GM12878 (cell line): Measurements from ENCODE around the gene NAA15. TPM values are rescaled to one million over a fixed set of nuclear protein-coding genes. Genes with fewer than 3 reads are reported as not detected.

Experiments used
- ATAC-seq: fragments of 200-7000 bp; cut with Tn5 transposase; 3 replicates; pipeline ENCODE4 v1.9.1; 2020; ENCODE audit warnings: mild to moderate bottlenecking, moderate library complexity
- BruUV-seq: library from RNA; stranded (reverse); fragments of 400-500 nt; replicated peaks from 2 replicates; lab custom pipeline; 2021; lab: Mats Ljungman, UMichigan
- CTCF ChIA-PET: fragments of 300-600 bp; sonication (Branson Sonifier 250); formaldehyde crosslinking; extraction: SDS; loops from one replicate; lab custom pipeline; 2021; ENCODE audit warnings: inconsistent platforms; lab: Yijun Ruan, JAX
- POLR2A ChIA-PET: fragments of 350-600 bp; formaldehyde crosslinking; extraction: SDS; loops from one replicate; lab custom pipeline; 2021; ENCODE audit warnings: inconsistent platforms; lab: Charles Lee
- RAD21 ChIA-PET: fragments of 300-600 bp; sonication (Branson Sonifier 250); formaldehyde crosslinking; loops from one replicate; lab custom pipeline; 2023; ENCODE audit warnings: antibody characterized with exemption; ENCODE audit not compliant: unreplicated experiment; lab: Charles Lee
- SMC1A ChIA-PET: fragments of 300-600 bp; sonication (Branson Sonifier 250); formaldehyde crosslinking; loops from one replicate; lab custom pipeline; 2023; ENCODE audit not compliant: unreplicated experiment, uncharacterized antibody; lab: Charles Lee
- DNase-seq: peaks from one replicate; pipeline ENCODE4 v3.0.0-alpha.2; 2011; ENCODE audit warnings: low read depth, low spot score
- FAIRE-seq: peaks from 3 replicates; lab custom pipeline; 2011; peaks lifted over from hg19 to GRCh38; lab: Jason Lieb, UNC
- H2AFZ ChIP-seq: 2 replicates; pipeline ENCODE4 v1.6.0; 2011; ENCODE audit warnings: low read depth, low read length, control low read depth; ENCODE audit not compliant: control insufficient read depth
- H3K27ac ChIP-seq: 2 replicates; pipeline ENCODE4 v1.5.1; 2011; ENCODE audit warnings: control low read depth; ENCODE audit not compliant: control insufficient read depth, insufficient read depth
- H3K27me3 ChIP-seq, 2 experiments: replicated peaks in 1 of 2; 2 replicates each; pipeline versions ENCODE4 v1.6.0 to v1.6.1; 2011; ENCODE audit warnings: low read length in 1 of 2; ENCODE audit not compliant: control insufficient read depth in 2 of 2, insufficient read depth in 2 of 2
- H3K36me3 ChIP-seq, 2 experiments: 2 replicates each; pipeline ENCODE4 v1.5.1; 2011; ENCODE audit warnings: low read length in 1 of 2; ENCODE audit not compliant: control insufficient read depth in 2 of 2, insufficient read depth in 2 of 2
- H3K4me1 ChIP-seq: 2 replicates; pipeline ENCODE4 v1.6.1; 2011; ENCODE audit warnings: mild to moderate bottlenecking, low read length, moderate library complexity, mixed read lengths; ENCODE audit not compliant: control insufficient read depth, insufficient read depth
- H3K4me2 ChIP-seq: 2 replicates; pipeline ENCODE4 v1.6.0; 2011; ENCODE audit warnings: control low read depth; ENCODE audit not compliant: control insufficient read depth, insufficient read depth
- H3K4me3 ChIP-seq: fragments of 200-600 bp; sonication (generic); 2 replicates; pipeline ENCODE4 v1.5.1; 2016
- H3K79me2 ChIP-seq: 2 replicates; pipeline ENCODE4 v1.6.0; 2011; ENCODE audit warnings: low read length; ENCODE audit not compliant: control insufficient read depth, insufficient read depth
- H3K9ac ChIP-seq: 2 replicates; pipeline ENCODE4 v1.8.0; 2011; ENCODE audit warnings: low read length, control low read depth, mixed read lengths; ENCODE audit not compliant: control insufficient read depth, insufficient read depth
- H3K9me3 ChIP-seq: replicated peaks from 3 replicates; pipeline ENCODE4 v1.5.1; 2011; ENCODE audit warnings: mild to moderate bottlenecking, low read length; ENCODE audit not compliant: control insufficient read depth, insufficient read depth
- H4K20me1 ChIP-seq: 2 replicates; pipeline ENCODE4 v1.6.0; 2011; ENCODE audit not compliant: control insufficient read depth, insufficient read depth
- CBX3 ChIP-seq: fragments of 200-600 bp; sonication (generic); IDR thresholded peaks from 2 replicates; pipeline ENCODE4 v1.6.1; 2016; ENCODE audit warnings: low read depth, borderline replicate concordance
- CEBPB ChIP-seq, 2 experiments: fragments of 150-350 bp in 1 of 2; IDR thresholded peaks; 2 replicates each; pipeline ENCODE4 v1.6.1; 2012 to 2014; ENCODE audit warnings: low read depth in 2 of 2, low read length in 2 of 2, borderline replicate concordance in 1 of 2, inconsistent platforms in 1 of 2
- CHD2 ChIP-seq: IDR thresholded peaks from 2 replicates; pipeline ENCODE4 v1.6.1; 2011; ENCODE audit warnings: low read depth, low read length, improper control_type of control experiment, borderline replicate concordance
- CHD4 ChIP-seq: fragments of 200-600 bp; sonication (generic); IDR thresholded peaks from 2 replicates; pipeline ENCODE4 v1.6.1; 2016; ENCODE audit warnings: mild to moderate bottlenecking
- ELK1 ChIP-seq: IDR thresholded peaks from 2 replicates; pipeline ENCODE4 v1.6.1; 2012; ENCODE audit warnings: low read depth, low read length, improper control_type of control experiment
- ESRRA ChIP-seq: IDR thresholded peaks from 2 replicates; pipeline ENCODE4 v1.6.1; 2012; ENCODE audit warnings: mild to moderate bottlenecking, low read length, improper control_type of control experiment
- HDAC2 ChIP-seq: fragments of 200-600 bp; sonication (generic); IDR thresholded peaks from 2 replicates; pipeline ENCODE4 v1.6.1; 2017
- IRF3 ChIP-seq: fragments of 450-650 bp; IDR thresholded peaks from 2 replicates; pipeline ENCODE4 v1.6.1; 2014; ENCODE audit warnings: mild to moderate bottlenecking
- KAT2A ChIP-seq: conservative IDR thresholded peaks from 2 replicates; pipeline ENCODE4 v1.6.1; 2011; ENCODE audit warnings: low read depth, low read length; ENCODE audit not compliant: control insufficient read depth
- MYB ChIP-seq: fragments of 150-350 bp; IDR thresholded peaks from 2 replicates; pipeline ENCODE4 v1.6.1; 2014; ENCODE audit warnings: mild to moderate bottlenecking, low read depth, low read length, borderline replicate concordance
- POLR2A ChIP-seq: IDR thresholded peaks from 2 replicates; pipeline ENCODE4 v1.6.1; 2011; ENCODE audit warnings: low read depth, mild to moderate bottlenecking, low read length
- RELA ChIP-seq: fragments of 450-650 bp; IDR thresholded peaks from 2 replicates; pipeline ENCODE4 v1.8.0; 2014; ENCODE audit warnings: borderline replicate concordance; ENCODE audit not compliant: partially characterized antibody
- RFX5 ChIP-seq: IDR thresholded peaks from 2 replicates; pipeline ENCODE4 v1.6.1; 2011; ENCODE audit warnings: low read depth, low read length, improper control_type of control experiment
- STAT3 ChIP-seq: IDR thresholded peaks from 2 replicates; pipeline ENCODE4 v1.6.1; 2011; ENCODE audit warnings: low read depth, low read length, improper control_type of control experiment
- TCF3 ChIP-seq: IDR thresholded peaks from 2 replicates; pipeline ENCODE4 v1.6.1; 2012; ENCODE audit warnings: low read depth, mild to moderate bottlenecking, low read length, borderline replicate concordance; ENCODE audit not compliant: insufficient read depth
- USF1 ChIP-seq: IDR thresholded peaks from 2 replicates; pipeline ENCODE4 v1.6.1; 2011; ENCODE audit warnings: borderline replicate concordance, low read depth, mild to moderate bottlenecking, moderate library complexity, mixed read lengths, low read length; ENCODE audit not compliant: insufficient read depth; ENCODE audit errors: extremely low read length
- YY1 ChIP-seq: IDR thresholded peaks from 2 replicates; pipeline ENCODE4 v1.6.1; 2011; ENCODE audit warnings: low read depth, mild to moderate bottlenecking, low read length
- ZNF217 ChIP-seq: fragments of 450-650 bp; IDR thresholded peaks from 2 replicates; pipeline ENCODE4 v1.6.1; 2017; ENCODE audit warnings: antibody characterized with exemption, mild to moderate bottlenecking
- WGBS: methylation state at CpG from one replicate; pipeline ENCODE4 v1.1.6; 2016; ENCODE audit warnings: low lambda C conversion rate; ENCODE audit not compliant: insufficient replicate concordance, insufficient coverage; ENCODE audit errors: missing lambda C conversion rate; 5-methylcytosine and 5-hydroxymethylcytosine counted together
- in situ Hi-C: fragments of 300-500 bp; cut with MboI; formaldehyde crosslinking; loops from 9 replicates; pipeline ENCODE4 v1.14.3; 2018; ENCODE audit warnings: mixed read lengths
- intact Hi-C: fragments of 100-400 bp; cut with micrococcal nuclease; formaldehyde crosslinking; loops from one replicate; pipeline ENCODE4 v1.14.2; 2022; ENCODE audit not compliant: unreplicated experiment
- polyA plus RNA-seq, 11 experiments: library from polyadenylated mRNA; depleted of rRNA in 4 of 11; unstranded in 6 of 11; stranded (reverse) in 5 of 11; fragments of >200 nt; fragmentation: Nextera tagmentation in 4 of 11; fragmentation: Illumina TruSeq in 1 of 11; extraction: Ambion mirVana in 4 of 11; extraction: Trizol in 1 of 11; gene quantifications; 1 replicate in 1 of 11; 2 replicates in 10 of 11; pipeline versions ENCODE4 v1.2.1 to v1.2.3, GENCODE V29; 2011 to 2016; ENCODE audit warnings: inconsistent platforms in 2 of 11, missing spikeins in 2 of 11, low read depth in 1 of 11
- total RNA-seq, 4 experiments: library from RNA; depleted of rRNA in 3 of 4; stranded (reverse); fragments of >200 nt in 3 of 4; fragmentation: Illumina TruSeq in 1 of 4; extraction: Trizol in 1 of 4; gene quantifications; 2 replicates each; pipeline versions ENCODE4 v1.2.1 to v1.2.3, GENCODE V29; 2013 to 2021

The NAA15 gene
- total and polyA plus RNA-seq, 10 of the 15 experiments (the other 5 are each of a cell fraction or from before 2014, with no cell fraction given): 24.3 to 93.1 (median 51.9) TPM

- ChIA-PET CTCF (no interaction called here), SMC1A (no interaction called here), POLR2A (no interaction called here), RAD21 (no interaction called here)
- Histone ChIP-seq H3K27me3 (no peaks in the 10 kb centered on the region), H4K20me1 (no peaks in the 10 kb centered on the region), H3K36me3 (no peaks in the 10 kb centered on the region), H3K27ac (no peak overlapping the region), H3K79me2 (no peaks in the 10 kb centered on the region), H2AFZ (no peak overlapping the region), H3K4me2 (no peak overlapping the region), H3K9ac (no peak overlapping the region), H3K4me3 (no peak overlapping the region), H3K9me3 (no peaks in the 10 kb centered on the region; the same call in 2 of the 3 replicates), H3K4me1 (no peaks in the 10 kb centered on the region)
- intact Hi-C loops: no loop called here
- 92% methylated on average over 1 of the region's 1 CpG for WGBS
- TF ChIP-seq KAT2A: no peak
- TF ChIP-seq RELA: no peak
- no peak for TF ChIP-seq RFX5
- TF ChIP-seq CEBPB (IDR thresholded peaks at IDR 0.05; ENCODE audit: borderline replicate concordance in 1 of 2, low read depth in 2 of 2, low read length in 2 of 2): no peak
- no peak for TF ChIP-seq STAT3
- no peak for TF ChIP-seq YY1
- no peak for TF ChIP-seq ZNF217
- no peak for TF ChIP-seq ESRRA
- no peak for TF ChIP-seq HDAC2
- no peak for DNase-seq
- no TSS peak for BruUV-seq
- ATAC-seq: no peak
- no peak for FAIRE-seq
- in situ Hi-C loops: no loop called here
Observed at GRCh38 chr4:139420652-139421051, 119.3 kb downstream of the NAA15 start.

- ATAC-seq: no peak
- Histone ChIP-seq H3K27ac (no peak overlapping the region), H4K20me1 (no peaks in the 10 kb centered on the region), H3K79me2 (no peaks in the 10 kb centered on the region), H2AFZ (no peak overlapping the region), H3K9me3 (peaks cover 19% of the 10 kb centered on the region), H3K27me3 (no peaks in the 10 kb centered on the region), H3K36me3 (no peaks in the 10 kb centered on the region), H3K4me1 (no peaks in the 10 kb centered on the region), H3K9ac (no peak overlapping the region), H3K4me3 (no peak overlapping the region), H3K4me2 (no peak overlapping the region)
- BruUV-seq: no TSS peak
- ChIA-PET POLR2A (interaction anchor here (0.6 kb wide), 1 partner anchor 100 kb away, joined by 4 read pairs; no protein-coding TSS in a partner anchor), SMC1A (no interaction called here), RAD21 (interaction anchor here (0.7 kb wide), 1 partner anchor 45 kb away, joined by 3 read pairs; no protein-coding TSS in a partner anchor), CTCF (no interaction called here)
- in situ Hi-C loops (no loop called here), intact Hi-C loops (no loop called here)
- no peak for FAIRE-seq
- WGBS: 98% methylated on average over 13 of the region's 23 CpGs
- no peak for DNase-seq
- TF ChIP-seq IRF3 (no peak), USF1 (no peak), CHD4 (no peak), CHD2 (no peak), CBX3 (no peak), ELK1 (no peak), TCF3 (no peak), POLR2A (no peak), MYB (no peak)
Observed at GRCh38 chr4:139436122-139436521, 134.8 kb downstream of the NAA15 start.
